Measurements from ENCODE around the gene KCNJ6. TPM values are rescaled to one million over a fixed set of nuclear protein-coding genes. Genes with fewer than 3 reads are reported as not detected.

The KCNJ6 gene
- total and polyA plus RNA-seq, 9 of the 15 experiments (the other 6 are each of a cell fraction or from before 2014, with no cell fraction given): 0.06 to 0.21 (median 0.13) TPM; not detected in 1

DNA sequence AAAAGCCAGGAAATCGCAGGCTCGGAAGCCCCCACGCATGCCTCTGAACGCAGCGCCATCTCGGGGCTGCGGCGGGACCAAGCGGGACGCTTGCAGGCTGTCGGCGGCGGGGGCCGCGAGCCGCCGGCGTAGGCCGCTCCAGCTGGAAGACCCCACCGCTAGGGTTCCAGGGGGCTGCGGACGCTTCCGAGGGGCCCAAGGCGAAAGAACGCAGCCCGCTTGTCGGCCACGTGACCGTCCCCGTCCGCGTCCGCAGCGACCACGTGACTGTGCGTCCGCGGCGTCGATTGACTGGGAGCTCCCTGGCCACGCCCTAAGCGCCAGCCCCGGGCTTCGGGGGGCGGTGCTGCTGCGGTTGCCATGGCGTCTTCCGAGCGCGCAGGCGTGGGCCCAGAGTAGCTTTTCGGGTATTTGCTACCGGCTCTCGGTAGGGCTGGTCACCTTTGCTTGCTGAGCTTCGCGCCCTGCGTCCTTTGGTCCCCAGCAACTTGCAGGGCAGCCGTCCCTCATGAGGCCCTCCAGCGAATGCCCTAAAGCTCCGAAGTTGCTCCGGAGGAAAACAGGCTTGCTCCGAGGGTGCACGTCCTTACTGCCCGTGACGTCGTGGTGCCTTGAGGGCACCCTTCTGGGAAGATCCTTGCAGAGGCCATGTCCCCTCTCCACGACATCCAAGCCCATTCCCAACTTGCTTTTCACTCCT is 352.5 kb downstream of the KCNJ6 start (continued):
- no peak for TF ChIP-seq ESRRB (CRISPR knock-in tag; IDR thresholded peaks at IDR 0.05; ENCODE audit: borderline replicate concordance)
- peak; percentile 43 for TF ChIP-seq ZNF589 (CRISPR knock-in tag; IDR thresholded peaks at IDR 0.05; ENCODE audit: low read depth)
- TF ChIP-seq NONO (IDR thresholded peaks at IDR 0.05; ENCODE audit: low read depth in 2 of 2, low read length in 1 of 2): peak; percentile 53 to 79; a peak in 2 of 4 replicates
- peak in 1 of 2 experiments; percentile 50; a peak in 1 of 4 replicates for TF ChIP-seq SRF (CRISPR knock-in tag; IDR thresholded peaks at IDR 0.05)
- no peak for TF ChIP-seq SMARCB1 (IDR thresholded peaks at IDR 0.05; ENCODE audit: insufficient read length, low read depth)
- TF ChIP-seq, protein P1, sequence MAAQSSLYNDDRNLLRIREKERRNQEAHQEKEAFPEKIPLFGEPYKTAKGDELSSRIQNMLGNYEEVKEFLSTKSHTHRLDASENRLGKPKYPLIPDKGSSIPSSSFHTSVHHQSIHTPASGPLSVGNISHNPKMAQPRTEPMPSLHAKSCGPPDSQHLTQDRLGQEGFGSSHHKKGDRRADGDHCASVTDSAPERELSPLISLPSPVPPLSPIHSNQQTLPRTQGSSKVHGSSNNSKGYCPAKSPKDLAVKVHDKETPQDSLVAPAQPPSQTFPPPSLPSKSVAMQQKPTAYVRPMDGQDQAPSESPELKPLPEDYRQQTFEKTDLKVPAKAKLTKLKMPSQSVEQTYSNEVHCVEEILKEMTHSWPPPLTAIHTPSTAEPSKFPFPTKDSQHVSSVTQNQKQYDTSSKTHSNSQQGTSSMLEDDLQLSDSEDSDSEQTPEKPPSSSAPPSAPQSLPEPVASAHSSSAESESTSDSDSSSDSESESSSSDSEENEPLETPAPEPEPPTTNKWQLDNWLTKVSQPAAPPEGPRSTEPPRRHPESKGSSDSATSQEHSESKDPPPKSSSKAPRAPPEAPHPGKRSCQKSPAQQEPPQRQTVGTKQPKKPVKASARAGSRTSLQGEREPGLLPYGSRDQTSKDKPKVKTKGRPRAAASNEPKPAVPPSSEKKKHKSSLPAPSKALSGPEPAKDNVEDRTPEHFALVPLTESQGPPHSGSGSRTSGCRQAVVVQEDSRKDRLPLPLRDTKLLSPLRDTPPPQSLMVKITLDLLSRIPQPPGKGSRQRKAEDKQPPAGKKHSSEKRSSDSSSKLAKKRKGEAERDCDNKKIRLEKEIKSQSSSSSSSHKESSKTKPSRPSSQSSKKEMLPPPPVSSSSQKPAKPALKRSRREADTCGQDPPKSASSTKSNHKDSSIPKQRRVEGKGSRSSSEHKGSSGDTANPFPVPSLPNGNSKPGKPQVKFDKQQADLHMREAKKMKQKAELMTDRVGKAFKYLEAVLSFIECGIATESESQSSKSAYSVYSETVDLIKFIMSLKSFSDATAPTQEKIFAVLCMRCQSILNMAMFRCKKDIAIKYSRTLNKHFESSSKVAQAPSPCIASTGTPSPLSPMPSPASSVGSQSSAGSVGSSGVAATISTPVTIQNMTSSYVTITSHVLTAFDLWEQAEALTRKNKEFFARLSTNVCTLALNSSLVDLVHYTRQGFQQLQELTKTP (IDR thresholded peaks at IDR 0.05; ENCODE audit: low read depth in 1 of 2, partially characterized antibody in 2 of 2): peak in 1 of 2 experiments; percentile 23
- peak; percentile 38 for TF ChIP-seq PCBP1 (IDR thresholded peaks at IDR 0.05; ENCODE audit: low read depth, low read length, poor library complexity, severe bottlenecking)
- TF ChIP-seq ZNF23 (CRISPR knock-in tag; IDR thresholded peaks at IDR 0.05): no peak
- no peak for TF ChIP-seq MCM3 (IDR thresholded peaks at IDR 0.05)
- TF ChIP-seq, protein P2, sequence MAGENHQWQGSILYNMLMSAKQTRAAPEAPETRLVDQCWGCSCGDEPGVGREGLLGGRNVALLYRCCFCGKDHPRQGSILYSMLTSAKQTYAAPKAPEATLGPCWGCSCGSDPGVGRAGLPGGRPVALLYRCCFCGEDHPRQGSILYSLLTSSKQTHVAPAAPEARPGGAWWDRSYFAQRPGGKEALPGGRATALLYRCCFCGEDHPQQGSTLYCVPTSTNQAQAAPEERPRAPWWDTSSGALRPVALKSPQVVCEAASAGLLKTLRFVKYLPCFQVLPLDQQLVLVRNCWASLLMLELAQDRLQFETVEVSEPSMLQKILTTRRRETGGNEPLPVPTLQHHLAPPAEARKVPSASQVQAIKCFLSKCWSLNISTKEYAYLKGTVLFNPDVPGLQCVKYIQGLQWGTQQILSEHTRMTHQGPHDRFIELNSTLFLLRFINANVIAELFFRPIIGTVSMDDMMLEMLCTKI (IDR thresholded peaks at IDR 0.05; ENCODE audit: partially characterized antibody): no peak
- no peak for TF ChIP-seq PRPF4 (IDR thresholded peaks at IDR 0.05; ENCODE audit: insufficient read depth, low read depth, low read length, poor library complexity, severe bottlenecking)
- no peak for TF ChIP-seq ZNF77 (CRISPR knock-in tag; IDR thresholded peaks at IDR 0.05)
- TF ChIP-seq CREB1 (IDR thresholded peaks at IDR 0.05): peak; percentile 75
- peak; percentile 82 for TF ChIP-seq CREB1 (CRISPR knock-in tag; IDR thresholded peaks at IDR 0.05)
- TF ChIP-seq KLF1 (tag; IDR thresholded peaks at IDR 0.05): no peak; the same call in 1 of the 2 replicates
- TF ChIP-seq, protein P3, sequence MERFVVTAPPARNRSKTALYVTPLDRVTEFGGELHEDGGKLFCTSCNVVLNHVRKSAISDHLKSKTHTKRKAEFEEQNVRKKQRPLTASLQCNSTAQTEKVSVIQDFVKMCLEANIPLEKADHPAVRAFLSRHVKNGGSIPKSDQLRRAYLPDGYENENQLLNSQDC (CRISPR knock-in tag; IDR thresholded peaks at IDR 0.05): no peak
- TF ChIP-seq, protein P4, sequence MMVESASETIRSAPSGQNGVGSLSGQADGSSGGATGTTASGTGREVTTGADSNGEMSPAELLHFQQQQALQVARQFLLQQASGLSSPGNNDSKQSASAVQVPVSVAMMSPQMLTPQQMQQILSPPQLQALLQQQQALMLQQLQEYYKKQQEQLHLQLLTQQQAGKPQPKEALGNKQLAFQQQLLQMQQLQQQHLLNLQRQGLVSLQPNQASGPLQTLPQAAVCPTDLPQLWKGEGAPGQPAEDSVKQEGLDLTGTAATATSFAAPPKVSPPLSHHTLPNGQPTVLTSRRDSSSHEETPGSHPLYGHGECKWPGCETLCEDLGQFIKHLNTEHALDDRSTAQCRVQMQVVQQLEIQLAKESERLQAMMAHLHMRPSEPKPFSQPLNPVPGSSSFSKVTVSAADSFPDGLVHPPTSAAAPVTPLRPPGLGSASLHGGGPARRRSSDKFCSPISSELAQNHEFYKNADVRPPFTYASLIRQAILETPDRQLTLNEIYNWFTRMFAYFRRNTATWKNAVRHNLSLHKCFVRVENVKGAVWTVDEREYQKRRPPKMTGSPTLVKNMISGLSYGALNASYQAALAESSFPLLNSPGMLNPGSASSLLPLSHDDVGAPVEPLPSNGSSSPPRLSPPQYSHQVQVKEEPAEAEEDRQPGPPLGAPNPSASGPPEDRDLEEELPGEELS (CRISPR knock-in tag; IDR thresholded peaks at IDR 0.05; ENCODE audit: borderline replicate concordance): peak; percentile 98
- TF ChIP-seq KDM2B (CRISPR knock-in tag; IDR thresholded peaks at IDR 0.05): peak; percentile 14; the same call in 1 of the 2 replicates
- no peak for TF ChIP-seq HSF4 (CRISPR knock-in tag; IDR thresholded peaks at IDR 0.05; ENCODE audit: borderline replicate concordance)

Data from K562 (cell line).